HG03159 (cell line): ENCODE results near the gene VSTM2B.

ENCODE experiments used
- ATAC-seq: cut with Tn5 transposase; IDR thresholded peaks from one replicate; pipeline ENCODE4 v1.9.1; 2021; ENCODE audit warnings: mild to moderate bottlenecking, moderate library complexity; ENCODE audit not compliant: unreplicated experiment

Gene VSTM2B

DNA sequence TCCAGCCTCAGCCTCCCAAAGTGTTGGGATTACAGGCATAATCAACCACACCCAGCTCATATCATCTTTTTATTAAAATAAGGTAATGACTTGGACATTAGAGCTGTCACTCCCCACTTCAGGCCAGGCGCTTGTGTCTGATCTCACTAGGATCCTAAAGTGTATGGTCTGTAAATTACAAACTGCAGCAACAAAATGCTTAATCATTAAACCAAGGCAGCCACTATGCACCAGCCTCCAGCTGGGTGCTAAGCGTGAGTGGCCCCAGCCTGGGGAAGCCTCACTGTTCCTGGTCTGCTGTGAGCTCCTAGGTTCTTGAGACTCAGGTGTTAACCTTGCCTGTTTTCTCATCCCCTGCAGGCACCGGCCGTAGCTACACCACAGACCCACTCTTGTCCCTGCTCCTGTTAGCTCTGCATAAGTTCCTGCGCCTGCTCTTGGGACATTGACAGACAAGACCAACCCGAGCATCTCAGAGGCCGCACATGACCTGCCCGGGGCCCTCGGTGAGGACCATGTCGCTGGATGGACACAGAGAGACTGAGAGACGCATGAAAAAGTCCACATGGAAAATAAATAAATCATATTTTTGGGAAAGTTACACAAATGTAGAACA, 37.8 kb downstream of the VSTM2B start:
- no peak for ATAC-seq

DNA sequence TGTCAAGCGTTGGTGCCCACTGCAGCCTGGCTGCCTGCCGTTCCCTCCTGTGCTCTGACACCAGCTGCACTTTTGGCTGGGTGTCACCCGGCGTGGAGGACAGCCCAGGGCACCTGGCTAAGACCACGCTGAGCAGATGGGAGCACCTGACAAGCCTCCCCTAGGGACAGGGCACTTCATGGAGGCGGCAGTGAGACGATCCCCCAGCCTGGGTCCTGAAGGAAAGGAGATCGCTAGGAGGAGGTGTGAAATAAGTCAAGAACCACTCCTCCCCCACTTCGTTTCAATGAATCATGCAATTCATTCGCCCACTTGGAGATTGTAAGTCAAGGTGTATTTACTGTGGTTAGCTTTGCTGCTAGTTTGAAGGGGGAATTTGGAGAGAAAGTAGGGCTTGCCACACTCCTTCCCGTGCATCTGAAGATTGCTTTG, 38.8 kb downstream of the VSTM2B start:
- ATAC-seq = no peak

DNA sequence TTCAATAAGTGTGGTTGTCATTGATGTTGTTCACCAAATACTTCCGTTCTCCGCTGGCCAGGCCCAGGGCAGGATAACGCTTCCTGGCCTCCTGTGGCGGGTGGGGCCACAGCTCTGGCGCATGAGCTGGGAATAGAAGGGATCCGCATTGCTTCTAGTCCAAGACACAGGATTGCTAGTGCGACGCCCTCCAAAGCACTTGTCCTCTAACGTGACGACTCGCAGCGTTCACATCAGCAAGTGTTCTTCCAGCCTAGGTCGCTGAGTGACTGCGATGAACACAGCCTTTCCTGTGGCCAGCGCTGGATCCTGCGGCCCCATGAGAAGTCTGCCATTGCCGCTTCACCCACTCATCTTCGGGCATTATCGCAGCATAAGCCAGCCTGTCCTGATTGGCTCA, 39.4 kb downstream of the VSTM2B start:
- ATAC-seq = no peak

DNA sequence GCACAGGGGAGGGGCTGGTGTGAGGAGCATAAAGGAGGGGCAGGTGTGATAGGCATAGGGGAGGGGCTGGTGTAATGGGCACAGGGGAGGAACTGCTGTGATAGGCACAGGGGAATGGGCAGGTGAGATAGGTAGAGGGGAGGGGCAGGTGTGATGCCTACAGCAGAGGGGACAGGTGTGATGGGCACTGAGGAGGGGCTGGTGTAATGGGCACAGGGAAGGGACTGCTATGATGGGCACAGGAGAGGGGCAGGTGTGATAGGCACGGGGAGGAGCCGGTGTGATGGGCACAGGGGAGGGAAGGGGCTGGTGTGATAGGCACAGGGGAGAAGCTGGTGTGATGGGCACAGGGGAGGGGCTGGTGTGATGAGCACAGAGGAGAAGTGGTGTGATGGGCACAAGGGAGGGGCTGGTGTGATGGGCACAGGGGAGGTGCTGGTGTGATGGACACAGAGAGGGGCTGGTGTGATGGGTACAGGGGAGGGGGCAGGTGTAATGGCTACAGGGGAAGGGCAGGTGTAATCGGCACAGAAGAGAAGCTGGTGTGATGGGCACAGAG, 40.8 kb downstream of the VSTM2B start:
- no peak for ATAC-seq

DNA sequence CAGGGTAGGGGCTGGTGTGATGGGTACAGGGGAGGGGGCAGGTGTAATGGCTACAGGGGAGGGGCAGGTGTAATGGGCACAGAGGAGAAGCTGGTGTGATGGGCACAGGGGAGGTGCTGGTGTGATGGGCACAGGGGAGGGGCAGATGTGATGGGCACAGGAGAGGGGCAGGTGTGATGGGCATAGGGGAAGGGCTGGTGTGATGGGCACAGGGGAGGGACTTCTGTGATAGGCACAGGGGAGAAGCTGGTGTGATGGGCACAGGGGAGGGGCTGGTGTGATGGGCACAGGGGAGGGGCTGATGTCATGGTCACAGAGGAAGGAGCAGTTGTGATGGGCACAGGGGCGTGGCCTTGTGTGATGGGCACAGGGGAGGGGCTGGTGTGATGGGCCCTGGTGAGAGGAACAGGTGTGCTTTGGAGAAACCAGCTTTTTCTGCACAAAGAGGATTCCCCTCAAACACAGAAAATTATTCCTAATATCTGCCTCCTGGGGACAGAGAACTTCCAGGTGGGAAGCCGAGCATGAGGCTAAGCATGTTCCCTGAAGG, 41.6 kb downstream of the VSTM2B start:
- no peak for ATAC-seq

DNA sequence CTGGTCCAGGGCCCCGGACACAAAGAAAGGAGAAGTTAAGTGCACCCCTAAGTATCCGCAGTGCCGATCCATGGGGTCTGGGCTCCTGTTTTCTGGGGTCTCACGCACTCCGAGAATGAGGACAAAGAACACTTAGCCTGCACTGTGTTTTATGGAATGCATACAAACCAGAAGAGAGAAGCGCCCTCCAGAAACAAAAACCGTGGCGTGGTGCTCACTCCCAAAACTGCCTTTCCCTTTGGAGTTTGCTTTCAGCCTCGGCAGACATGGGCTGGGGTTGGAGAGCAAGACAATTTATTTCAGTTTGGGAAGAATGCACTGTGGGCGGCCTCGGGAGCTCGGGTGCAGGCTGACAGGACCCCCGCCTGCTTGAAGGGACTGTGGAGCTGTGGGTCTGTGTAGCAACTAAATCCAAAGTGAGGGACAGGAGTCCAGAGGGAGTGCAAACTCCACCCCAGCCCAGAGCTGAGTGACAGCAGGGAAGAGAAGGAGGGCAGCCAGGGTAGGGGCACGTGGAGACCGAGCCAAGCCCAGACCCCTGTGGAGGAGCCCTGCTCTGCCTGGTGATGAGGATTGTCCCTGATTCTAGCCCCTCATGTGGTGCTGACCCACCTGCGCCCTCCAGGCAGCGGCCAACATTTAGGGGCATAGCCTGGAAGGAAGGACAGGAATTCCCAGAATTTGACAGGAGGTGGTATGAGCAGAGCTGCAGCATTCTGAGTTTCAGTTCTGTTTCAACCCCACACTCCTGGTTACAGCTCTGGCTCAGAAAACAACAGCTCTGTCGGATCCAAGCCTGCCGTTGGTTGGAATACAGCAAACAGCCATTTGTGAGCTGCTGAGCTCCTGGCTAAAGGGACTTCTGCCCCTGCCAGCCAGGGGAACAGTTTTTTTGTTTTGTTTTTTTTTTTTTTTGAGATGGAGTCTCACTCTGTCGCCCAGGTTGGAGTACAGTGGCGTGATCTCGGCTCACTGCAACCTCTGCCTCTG, 42.5 kb downstream of the VSTM2B start:
- ATAC-seq = no peak

DNA sequence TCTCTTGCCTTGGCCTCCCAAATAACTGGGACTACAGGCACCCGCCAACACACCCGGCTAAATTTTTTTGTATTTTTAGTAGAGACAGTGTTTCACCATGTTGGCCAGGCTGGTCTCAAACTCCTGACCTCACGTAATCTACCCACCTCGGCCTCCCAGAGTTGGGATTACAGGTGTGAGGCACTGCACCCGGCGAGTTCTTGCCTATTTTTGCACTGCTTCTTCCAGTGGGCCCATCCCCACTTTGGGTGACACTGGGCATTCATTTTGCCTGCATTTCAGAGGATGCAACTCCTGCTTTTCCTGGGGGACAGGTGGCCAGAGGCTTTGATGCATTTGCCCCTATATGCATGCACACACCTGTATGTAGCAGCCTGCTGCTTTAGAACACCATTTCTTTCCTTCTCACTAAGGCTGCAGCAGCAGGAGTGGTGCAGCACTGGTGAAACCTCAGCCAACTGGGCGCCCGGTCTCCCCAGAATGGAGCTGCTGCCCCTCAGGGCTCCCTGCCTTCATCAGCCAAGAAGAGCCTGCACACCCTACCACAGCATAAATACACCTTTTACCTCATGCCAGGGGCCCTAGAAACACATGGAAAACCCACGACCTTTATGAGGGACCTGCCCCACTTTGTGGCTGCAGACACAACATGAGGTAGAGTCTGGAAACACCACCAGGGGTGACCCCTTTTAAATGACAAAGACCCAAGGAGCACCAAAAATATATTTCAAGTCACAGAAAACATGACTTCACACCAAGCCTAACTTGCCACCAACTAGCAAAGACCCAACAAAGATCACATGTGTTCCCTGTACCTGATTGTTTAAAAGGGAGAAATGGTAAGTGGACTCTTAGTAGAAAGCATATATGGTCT, 43.5 kb downstream of the VSTM2B start:
- no peak for ATAC-seq

DNA sequence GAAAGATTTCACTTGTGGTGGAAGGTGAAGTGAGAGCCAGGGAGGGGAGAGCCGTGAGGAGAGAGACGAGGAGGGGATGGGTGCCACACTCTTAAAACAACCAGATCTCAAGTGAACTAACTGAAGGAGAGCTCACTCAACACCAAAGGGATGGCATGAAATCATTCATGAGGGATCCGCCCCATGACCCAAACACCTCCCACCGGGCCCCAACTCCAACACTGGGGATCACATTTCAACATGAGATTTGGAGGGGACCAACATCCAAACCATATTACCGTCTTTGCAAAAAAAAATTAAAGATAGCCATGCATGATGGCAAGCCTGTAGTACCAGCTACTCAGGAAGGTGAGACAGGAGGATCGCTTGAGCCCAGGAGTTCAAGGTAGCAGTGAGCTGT, 45.4 kb downstream of the VSTM2B start:
- ATAC-seq = no peak

DNA sequence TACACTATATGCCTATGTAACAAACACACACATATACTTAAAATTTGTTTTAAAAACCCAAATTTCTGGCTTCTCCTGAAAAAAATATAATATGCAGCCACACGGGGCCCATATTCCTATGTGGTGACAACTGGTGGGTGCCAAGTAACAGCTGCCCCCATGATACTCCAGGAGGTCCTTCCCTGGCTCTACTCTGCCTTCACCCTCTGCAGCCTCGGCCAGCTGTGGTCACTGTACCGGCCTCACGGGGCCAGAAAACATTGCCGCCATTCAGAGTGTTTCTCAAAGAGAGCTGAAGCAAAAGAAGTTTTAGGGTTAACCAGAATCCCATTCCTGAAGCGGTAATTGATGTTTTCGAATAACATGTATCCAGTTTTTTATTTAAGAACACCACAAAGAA, 47.7 kb downstream of the VSTM2B start:
- no peak for ATAC-seq

DNA sequence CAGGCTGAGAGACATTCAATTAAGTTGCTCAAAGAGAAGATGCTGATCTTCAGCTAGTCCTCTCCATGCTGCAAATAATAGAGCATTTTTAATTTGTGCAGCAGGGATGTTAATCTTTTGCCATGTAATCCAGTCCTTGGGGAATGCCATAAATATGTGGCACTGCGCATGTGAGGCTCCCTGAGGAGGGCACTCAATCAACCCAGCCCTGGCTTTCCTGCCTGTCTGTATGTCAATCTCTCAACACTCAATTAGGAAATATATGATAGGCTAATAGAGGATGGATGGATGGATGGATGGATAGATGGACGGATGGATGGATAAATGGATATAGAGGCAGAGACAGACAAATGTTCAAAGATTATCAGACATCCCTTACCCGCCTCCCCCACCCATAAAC, 48.7 kb downstream of the VSTM2B start:
- ATAC-seq = no peak

DNA sequence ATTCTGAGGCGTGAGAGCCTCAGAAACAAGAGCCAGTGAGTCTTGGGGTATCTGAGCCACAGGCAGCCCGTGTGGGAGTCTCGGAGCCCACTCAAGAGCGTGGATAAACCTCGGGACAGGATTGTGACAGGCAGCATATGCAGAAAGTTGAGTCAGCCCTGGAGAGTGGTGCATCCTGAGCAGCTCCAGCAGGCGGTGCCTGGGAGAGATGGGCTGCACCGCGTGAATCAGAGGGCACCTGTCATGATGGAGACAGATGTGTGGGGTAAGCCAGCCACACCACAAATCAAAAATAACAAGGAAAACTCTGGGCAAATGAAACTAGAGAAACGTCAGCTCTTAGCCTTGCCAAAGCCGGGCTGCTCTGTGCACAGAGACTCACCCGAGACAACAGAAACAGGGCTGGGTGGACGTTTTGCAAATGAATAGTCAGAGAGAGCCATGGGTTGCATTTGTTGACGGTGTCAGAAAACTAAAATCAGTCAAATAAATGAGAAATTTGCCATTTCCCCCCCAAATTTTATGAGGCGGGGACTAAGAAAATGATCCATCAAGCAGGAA, 50.3 kb downstream of the VSTM2B start:
- ATAC-seq = no peak

DNA sequence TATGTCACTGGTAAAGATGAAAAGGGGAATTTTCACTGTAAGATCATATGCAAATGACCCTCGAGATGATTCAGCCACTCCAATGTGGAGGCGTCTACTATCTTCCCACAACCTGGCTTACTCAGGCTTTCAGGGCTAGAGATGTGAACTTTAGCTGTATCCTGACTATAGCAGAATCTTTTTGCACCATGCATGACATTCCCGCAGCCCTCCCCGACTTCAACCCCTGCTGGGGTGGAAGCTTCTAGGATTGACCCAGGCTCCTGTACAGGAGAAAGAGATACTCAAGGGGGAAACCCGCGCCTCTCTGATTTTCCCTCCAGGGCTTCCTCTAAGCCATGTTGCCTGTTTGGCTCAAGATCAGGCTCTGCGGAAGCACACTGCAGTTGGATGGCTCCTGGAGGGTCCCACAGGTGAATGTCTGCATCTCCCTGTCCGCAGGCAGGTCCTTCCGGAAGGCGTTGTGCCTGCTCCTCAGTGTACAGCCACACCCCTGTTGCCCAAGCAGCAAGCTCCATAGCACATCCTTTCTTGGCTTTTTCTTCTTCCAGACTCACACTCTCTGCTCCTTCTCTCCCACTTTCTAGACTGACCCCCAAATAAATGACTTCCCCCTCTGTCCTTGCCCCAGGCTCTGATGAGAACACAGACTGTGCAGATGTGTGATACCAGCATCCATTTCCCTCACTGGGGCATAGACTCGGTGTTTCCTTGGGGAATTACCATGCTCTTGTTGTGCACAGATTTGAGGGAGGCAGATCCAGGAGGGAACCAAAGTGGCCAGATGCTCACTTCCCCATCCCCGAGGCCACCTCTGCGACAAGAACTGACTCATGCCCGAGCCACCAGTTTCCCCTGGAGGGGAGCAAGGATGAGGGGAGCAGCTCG, 51.2 kb downstream of the VSTM2B start:
- no peak for ATAC-seq

DNA sequence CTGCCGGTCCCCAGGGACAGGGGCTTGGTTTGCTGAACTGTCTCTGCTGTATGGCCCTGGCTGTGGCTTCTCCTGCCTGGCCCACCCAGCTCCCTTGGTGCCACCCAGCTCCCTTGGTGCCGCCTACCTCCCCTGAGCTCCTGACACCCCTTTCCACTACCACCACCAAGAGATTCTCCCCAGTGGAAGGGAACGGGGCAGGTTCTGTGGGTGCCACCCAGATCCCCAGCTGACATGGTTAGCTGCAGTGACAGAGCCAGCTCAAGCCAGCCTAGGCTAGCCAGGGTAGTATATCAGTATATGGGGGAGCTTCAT, 51.8 kb downstream of the VSTM2B start:
- ATAC-seq = no peak

DNA sequence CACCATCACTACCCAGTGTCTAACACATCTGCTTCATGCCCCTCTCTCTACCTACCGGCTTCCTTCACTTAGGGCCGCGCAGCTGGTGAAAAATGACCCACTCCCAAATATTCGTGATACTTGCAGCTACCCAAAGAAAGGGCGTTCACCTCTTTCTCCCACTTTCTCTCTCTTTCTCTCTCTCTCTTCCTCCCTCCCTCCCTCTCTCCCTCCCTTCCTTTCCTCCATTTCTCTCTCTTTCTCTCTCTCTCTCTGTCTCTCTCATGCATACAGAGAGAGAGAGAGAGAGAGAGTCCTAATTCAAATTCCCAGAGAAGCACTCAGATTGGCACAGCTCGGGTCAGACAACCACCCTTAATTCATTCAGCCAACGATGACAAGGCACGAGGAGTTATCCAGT, 52.6 kb downstream of the VSTM2B start:
- no peak for ATAC-seq

DNA sequence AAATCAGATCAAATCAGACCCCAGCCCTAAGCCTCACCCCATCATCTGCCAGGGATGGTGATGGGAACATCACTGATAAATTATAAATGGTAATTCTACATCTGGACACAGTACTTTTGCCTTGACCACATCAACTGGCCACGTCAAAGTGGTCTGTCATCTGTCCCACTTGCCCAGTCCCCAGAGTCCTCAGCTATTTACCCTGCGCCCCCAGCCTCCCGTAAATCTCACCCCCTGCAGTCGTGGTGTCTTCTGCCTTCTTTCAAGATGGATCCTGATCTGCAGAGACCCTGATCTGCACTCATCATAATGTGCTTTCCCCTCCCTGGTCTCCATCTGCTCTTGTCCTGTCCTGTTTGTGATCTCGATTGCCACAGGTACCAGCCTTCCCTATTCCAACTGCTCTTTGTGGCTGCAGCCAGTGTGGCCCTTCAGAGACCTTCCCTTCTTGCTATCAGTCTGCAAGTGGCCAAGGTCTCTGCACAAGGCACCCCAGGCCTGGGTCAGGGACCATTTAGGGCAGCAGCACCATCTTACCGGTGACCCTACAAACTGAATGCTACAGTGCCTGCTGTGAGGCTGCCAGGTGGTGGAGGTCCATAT, 53.6 kb downstream of the VSTM2B start:
- ATAC-seq = no peak

DNA sequence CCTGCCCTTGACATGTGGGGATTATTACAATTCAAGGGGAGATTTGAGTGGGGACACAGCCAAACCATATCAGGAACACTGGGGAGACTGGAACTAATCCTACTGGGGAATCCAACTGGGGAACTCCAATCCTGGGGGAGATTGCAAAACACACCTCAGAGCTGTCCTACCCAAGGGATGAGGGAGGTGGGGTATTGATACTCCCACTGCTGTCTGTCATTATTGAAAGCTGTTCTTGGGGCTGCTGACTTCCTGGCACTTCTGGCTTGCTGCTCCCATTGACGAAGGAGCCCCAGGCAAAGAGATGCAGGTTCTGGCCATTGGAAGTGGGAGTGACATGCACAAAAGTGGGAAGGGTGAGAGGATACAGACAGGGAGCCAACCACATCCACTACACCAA, 55.6 kb downstream of the VSTM2B start:
- no peak for ATAC-seq

DNA sequence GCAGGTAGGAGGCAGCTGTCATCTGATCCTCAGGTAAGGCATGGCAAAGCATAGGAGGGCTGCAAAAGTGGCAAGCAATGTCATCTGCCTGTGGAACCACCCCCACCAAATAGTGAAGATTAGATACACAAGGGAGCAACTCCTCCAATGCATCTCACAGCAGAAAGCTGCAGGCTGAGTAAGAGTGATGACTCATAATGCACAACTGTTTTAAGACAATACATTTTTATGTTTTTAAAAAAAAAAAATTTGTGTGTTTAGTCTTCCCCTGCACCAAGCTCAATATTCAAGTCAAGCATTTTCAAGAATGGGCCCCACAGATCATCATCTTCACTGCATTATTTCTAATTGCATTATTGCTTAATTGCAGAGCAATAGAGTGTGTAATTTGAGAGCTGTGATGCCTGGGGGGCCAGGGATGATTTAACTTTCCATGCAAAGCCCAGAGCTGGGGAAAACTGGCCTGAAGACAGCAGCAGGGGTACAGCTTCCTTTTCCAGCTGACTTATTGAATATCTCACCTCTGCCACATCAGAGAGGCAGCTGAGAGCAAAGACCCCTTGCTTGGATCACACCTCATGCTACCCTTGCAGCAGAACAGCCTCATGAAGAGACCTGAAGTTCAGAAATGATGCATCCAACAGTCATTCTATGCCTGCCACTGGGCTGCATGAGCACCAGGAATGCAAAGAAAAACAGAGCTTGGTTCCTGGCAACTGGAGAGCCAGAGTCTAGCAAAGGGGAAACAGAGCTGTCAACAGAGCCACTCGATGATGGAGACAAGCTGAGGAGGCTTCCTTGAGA, 57.6 kb downstream of the VSTM2B start:
- no peak for ATAC-seq

DNA sequence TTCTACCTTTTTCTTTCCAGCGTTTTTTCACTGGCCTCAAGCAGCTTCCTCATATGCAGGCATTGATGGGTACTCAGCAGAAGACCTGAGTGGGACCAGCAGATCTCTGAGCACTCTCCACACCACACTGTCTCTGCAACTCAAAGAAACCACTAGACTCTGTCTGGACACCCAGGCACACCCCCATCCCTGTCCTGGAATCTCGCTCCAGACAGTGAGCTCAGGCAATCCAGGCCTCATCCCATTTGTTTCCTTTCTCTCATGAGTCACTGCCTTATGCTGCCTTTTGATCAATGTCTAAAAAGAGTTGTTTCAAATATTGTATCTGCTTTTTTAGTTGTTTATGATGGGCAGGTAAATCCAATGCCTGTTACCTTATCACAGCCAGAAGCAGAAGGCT, 60.6 kb downstream of the VSTM2B start:
- ATAC-seq = no peak
